Mesenchymal stem cell (in vitro differentiated cells and primary cell): Measurements from ENCODE around the gene PIK3CD.
A peak's percentile ranks its signal among the peaks of the same experiment; 100 is the strongest.

ENCODE experiments used
- DNase-seq: peaks from one replicate; pipeline ENCODE4 v3.0.0-alpha.2; 2013
- H2AFZ ChIP-seq: one replicate; pipeline ENCODE4 v1.6.1; 2013; ENCODE audit warnings: low read depth, mild to moderate bottlenecking, control low read depth, inconsistent platforms, low read length, moderate library complexity
- H2AK5ac ChIP-seq: 2 replicates; pipeline ENCODE4 v1.6.1; 2013; ENCODE audit warnings: low read length, moderate library complexity, mild to moderate bottlenecking, inconsistent platforms; ENCODE audit not compliant: severe bottlenecking
- H2BK120ac ChIP-seq: one replicate; pipeline ENCODE4 v1.6.1; 2013; ENCODE audit warnings: low read depth, mild to moderate bottlenecking, inconsistent platforms, low read length, moderate library complexity
- H2BK12ac ChIP-seq, 2 experiments: one replicate each; pipeline ENCODE4 v1.6.1; 2013; ENCODE audit warnings: inconsistent platforms in 2 of 2, low read length in 2 of 2, mild to moderate bottlenecking in 2 of 2, moderate library complexity in 2 of 2, control low read depth in 1 of 2
- H2BK15ac ChIP-seq: one replicate; pipeline ENCODE4 v1.6.1; 2013; ENCODE audit warnings: mild to moderate bottlenecking, low read depth, inconsistent platforms; ENCODE audit not compliant: poor library complexity, severe bottlenecking
- H2BK5ac ChIP-seq: 2 replicates; pipeline ENCODE4 v1.6.1; 2013; ENCODE audit warnings: low read depth, mild to moderate bottlenecking, low read length, control low read depth, inconsistent platforms; ENCODE audit not compliant: poor library complexity, severe bottlenecking
- H3K14ac ChIP-seq, 2 experiments: one replicate each; pipeline ENCODE4 v1.6.1; 2013; ENCODE audit warnings: inconsistent platforms in 2 of 2, low read length in 2 of 2, control low read depth in 1 of 2, mild to moderate bottlenecking in 1 of 2, moderate library complexity in 1 of 2
- H3K18ac ChIP-seq, 2 experiments: one replicate each; pipeline ENCODE4 v1.6.1; 2013; ENCODE audit warnings: inconsistent platforms in 2 of 2, low read length in 2 of 2, control low read depth in 1 of 2, low read depth in 1 of 2, mild to moderate bottlenecking in 1 of 2
- H3K23ac ChIP-seq, 2 experiments: one replicate each; pipeline ENCODE4 v1.6.1; 2013; ENCODE audit warnings: inconsistent platforms in 2 of 2, low read length in 2 of 2, mild to moderate bottlenecking in 2 of 2, moderate library complexity in 2 of 2, control low read depth in 1 of 2
- H3K27ac ChIP-seq: 2 replicates; pipeline ENCODE4 v1.5.1; 2013; ENCODE audit warnings: mild to moderate bottlenecking, moderate library complexity, low read length, control low read depth, inconsistent platforms; ENCODE audit not compliant: poor library complexity, severe bottlenecking
- H3K27me3 ChIP-seq, 2 experiments: 2 replicates each; pipeline versions ENCODE4 v1.6.1 to v1.7.0; 2013; ENCODE audit warnings: low read length in 2 of 2, mild to moderate bottlenecking in 2 of 2, moderate library complexity in 2 of 2, control low read depth in 1 of 2, inconsistent platforms in 1 of 2; ENCODE audit not compliant: control insufficient read depth in 1 of 2, insufficient read depth in 1 of 2
- H3K36me3 ChIP-seq, 2 experiments: 2 replicates each; pipeline versions ENCODE4 v1.6.1 to v1.7.0; 2013; ENCODE audit warnings: low read length in 2 of 2, control low read depth in 1 of 2, inconsistent platforms in 1 of 2, low read depth in 1 of 2, mild to moderate bottlenecking in 1 of 2; ENCODE audit not compliant: insufficient read depth in 2 of 2, control insufficient read depth in 1 of 2
- H3K4ac ChIP-seq, 2 experiments: one replicate each; pipeline ENCODE4 v1.6.1; 2013; ENCODE audit warnings: inconsistent platforms in 2 of 2, low read length in 2 of 2, mild to moderate bottlenecking in 2 of 2, moderate library complexity in 2 of 2, control low read depth in 1 of 2, low read depth in 1 of 2
- H3K4me1 ChIP-seq: 2 replicates; pipeline ENCODE4 v1.6.1; 2013; ENCODE audit warnings: low read depth, low read length, control low read depth; ENCODE audit not compliant: control insufficient read depth, insufficient read depth
- H3K4me2 ChIP-seq: 2 replicates; pipeline ENCODE4 v1.6.1; 2013; ENCODE audit warnings: low read length, mild to moderate bottlenecking, inconsistent platforms; ENCODE audit not compliant: poor library complexity, severe bottlenecking
- H3K4me3 ChIP-seq, 2 experiments: 2 replicates each; pipeline versions ENCODE4 v1.5.1 to v1.7.0; 2013; ENCODE audit warnings: low read length in 2 of 2, mild to moderate bottlenecking in 2 of 2, control low read depth in 1 of 2, low read depth in 1 of 2; ENCODE audit not compliant: insufficient read depth in 1 of 2
- H3K79me1 ChIP-seq: replicated peaks from 2 replicates; pipeline ENCODE4 v1.6.1; 2013; ENCODE audit warnings: mild to moderate bottlenecking, control low read depth, low read length, inconsistent platforms; ENCODE audit not compliant: poor library complexity, severe bottlenecking
- H3K9ac ChIP-seq: 2 replicates; pipeline ENCODE4 v1.7.0; 2013; ENCODE audit warnings: mild to moderate bottlenecking, low read length, moderate library complexity
- H3K9me3 ChIP-seq: 2 replicates; pipeline ENCODE4 v1.7.0; 2013; ENCODE audit warnings: mild to moderate bottlenecking, low read length; ENCODE audit not compliant: control insufficient read depth
- H4K8ac ChIP-seq: one replicate; pipeline ENCODE4 v1.6.1; 2013; ENCODE audit warnings: inconsistent platforms, mild to moderate bottlenecking, low read length, moderate library complexity
- H4K91ac ChIP-seq: one replicate; pipeline ENCODE4 v1.6.1; 2013; ENCODE audit warnings: mild to moderate bottlenecking, low read length, inconsistent platforms
- WGBS: methylation state at CpG from one replicate; pipeline ENCODE4 v1.1.7; 2013; ENCODE audit warnings: mixed read lengths; 5-methylcytosine and 5-hydroxymethylcytosine counted together

PIK3CD gene

GRCh38 chr1:9703681-9704080 lies 52.1 kb downstream of the PIK3CD start:
- no peak overlapping the region for H3K9ac ChIP-seq
- peaks cover 0 to 13% of the 10 kb centered on the region in 2 experiments for H3K36me3 ChIP-seq
- no peaks in the 10 kb centered on the region for H3K9me3 ChIP-seq
- H2AFZ ChIP-seq: no peak overlapping the region
- H3K18ac ChIP-seq: no peak overlapping the region
- peak overlapping the region; percentile 60 for H2AK5ac ChIP-seq
- no peak overlapping the region for H2BK120ac ChIP-seq
- no peak overlapping the region for H2BK5ac ChIP-seq
- H3K27me3 ChIP-seq: no peaks in the 10 kb centered on the region
- no peak overlapping the region for H3K14ac ChIP-seq
- no peak overlapping the region for H3K27ac ChIP-seq
- no peak for DNase-seq
- H3K4ac ChIP-seq: no peak overlapping the region
- H3K4me2 ChIP-seq: no peak overlapping the region
- H2BK12ac ChIP-seq: no peak overlapping the region
- H4K8ac ChIP-seq: no peak overlapping the region
- no peak overlapping the region for H3K23ac ChIP-seq
- H2BK15ac ChIP-seq: no peak overlapping the region
- no peak overlapping the region for H4K91ac ChIP-seq
- peaks cover 17% of the 10 kb centered on the region for H3K79me1 ChIP-seq
- no peak overlapping the region for H3K4me3 ChIP-seq
- peaks cover 30% of the 10 kb centered on the region for H3K4me1 ChIP-seq
- 97% methylated on average over 3 of the region's 3 CpGs for WGBS

GRCh38 chr1:9705337-9706093 lies 54.0 kb downstream of the PIK3CD start:
- H4K91ac ChIP-seq: no peak overlapping the region
- no peak overlapping the region for H3K9ac ChIP-seq
- DNase-seq: no peak
- no peak overlapping the region for H3K4ac ChIP-seq
- H3K4me1 ChIP-seq: peaks cover 18% of the 10 kb centered on the region
- H3K36me3 ChIP-seq: peaks cover 3 to 17% of the 10 kb centered on the region in 2 experiments
- peaks cover 27% of the 10 kb centered on the region for H3K79me1 ChIP-seq
- H3K4me3 ChIP-seq: no peak overlapping the region
- H3K9me3 ChIP-seq: no peaks in the 10 kb centered on the region
- H2BK15ac ChIP-seq: no peak overlapping the region
- no peak overlapping the region for H2BK5ac ChIP-seq
- H3K18ac ChIP-seq: no peak overlapping the region
- H3K27me3 ChIP-seq: no peaks in the 10 kb centered on the region
- H3K23ac ChIP-seq: no peak overlapping the region
- H4K8ac ChIP-seq: no peak overlapping the region
- 98% methylated on average over 5 of the region's 8 CpGs for WGBS
- H2AK5ac ChIP-seq: peak overlapping the region; percentile 88
- no peak overlapping the region for H2AFZ ChIP-seq
- H2BK120ac ChIP-seq: no peak overlapping the region
- H3K14ac ChIP-seq: no peak overlapping the region
- no peak overlapping the region for H2BK12ac ChIP-seq
- H3K27ac ChIP-seq: peak overlapping the region; percentile 70
- no peak overlapping the region for H3K4me2 ChIP-seq

GRCh38 chr1:9706178-9706577 lies 54.6 kb downstream of the PIK3CD start:
- H2AFZ ChIP-seq: no peak overlapping the region
- peaks cover 7 to 23% of the 10 kb centered on the region in 2 experiments for H3K36me3 ChIP-seq
- H3K4ac ChIP-seq: no peak overlapping the region
- H2AK5ac ChIP-seq: no peak overlapping the region
- no peak overlapping the region for H2BK5ac ChIP-seq
- no peak overlapping the region for H2BK12ac ChIP-seq
- no peak overlapping the region for H3K18ac ChIP-seq
- H2BK15ac ChIP-seq: no peak overlapping the region
- no peak overlapping the region for H4K91ac ChIP-seq
- no peak overlapping the region for H4K8ac ChIP-seq
- no peak overlapping the region for H3K14ac ChIP-seq
- H3K4me1 ChIP-seq: peaks cover 12% of the 10 kb centered on the region
- H3K4me3 ChIP-seq: no peak overlapping the region
- peaks cover 28% of the 10 kb centered on the region for H3K79me1 ChIP-seq
- no peak overlapping the region for H3K4me2 ChIP-seq
- H3K27me3 ChIP-seq: no peaks in the 10 kb centered on the region
- WGBS: 91% methylated on average over 3 of the region's 4 CpGs
- no peak overlapping the region for H3K27ac ChIP-seq
- no peak overlapping the region for H2BK120ac ChIP-seq
- no peaks in the 10 kb centered on the region for H3K9me3 ChIP-seq
- no peak overlapping the region for H3K9ac ChIP-seq
- no peak overlapping the region for H3K23ac ChIP-seq
- no peak for DNase-seq

GRCh38 chr1:9710037-9710436 lies 58.5 kb downstream of the PIK3CD start:
- H3K4me2 ChIP-seq: no peak overlapping the region
- H2AK5ac ChIP-seq: no peak overlapping the region
- no peak overlapping the region for H2BK12ac ChIP-seq
- H2BK15ac ChIP-seq: no peak overlapping the region
- no peak overlapping the region for H3K4me3 ChIP-seq
- H2BK5ac ChIP-seq: no peak overlapping the region
- H3K79me1 ChIP-seq: peaks cover 23% of the 10 kb centered on the region
- no peak overlapping the region for H4K8ac ChIP-seq
- H3K23ac ChIP-seq: no peak overlapping the region
- no peak overlapping the region for H3K9ac ChIP-seq
- no peak overlapping the region for H2AFZ ChIP-seq
- H3K18ac ChIP-seq: no peak overlapping the region
- no peaks in the 10 kb centered on the region for H3K27me3 ChIP-seq
- no peak for DNase-seq
- no peak overlapping the region for H2BK120ac ChIP-seq
- no peak overlapping the region for H3K4ac ChIP-seq
- peaks cover 12 to 35% of the 10 kb centered on the region in 2 experiments for H3K36me3 ChIP-seq
- H3K27ac ChIP-seq: no peak overlapping the region
- H3K14ac ChIP-seq: no peak overlapping the region
- H3K9me3 ChIP-seq: no peaks in the 10 kb centered on the region
- H4K91ac ChIP-seq: no peak overlapping the region
- H3K4me1 ChIP-seq: peaks cover 6% of the 10 kb centered on the region
- 95% methylated on average over 8 of the region's 8 CpGs for WGBS
